Mesendoderm (in vitro differentiated cells): Measurements from ENCODE around the gene CDC42SE2.
A peak's percentile ranks its signal among the peaks of the same experiment; 100 is the strongest.

Experiments
- DNase-seq: peaks from one replicate; pipeline ENCODE4 v3.0.0; 2013
- H2AK5ac ChIP-seq: 2 replicates; pipeline ENCODE4 v1.6.1; 2013; ENCODE audit warnings: low read length, inconsistent platforms
- H2BK120ac ChIP-seq: 2 replicates; pipeline ENCODE4 v1.6.1; 2013; ENCODE audit warnings: low read depth, mild to moderate bottlenecking, low read length, moderate library complexity, mixed read lengths
- H2BK15ac ChIP-seq: replicated peaks from 2 replicates; pipeline ENCODE4 v1.6.1; 2013; ENCODE audit warnings: low read depth, mild to moderate bottlenecking, moderate library complexity
- H2BK5ac ChIP-seq: 2 replicates; pipeline ENCODE4 v1.6.1; 2013; ENCODE audit warnings: low read length, inconsistent platforms
- H3K18ac ChIP-seq: 2 replicates; pipeline ENCODE4 v1.6.1; 2013; ENCODE audit warnings: mild to moderate bottlenecking, low read length, mixed read lengths
- H3K23ac ChIP-seq: one replicate; pipeline ENCODE4 v1.6.1; 2013; ENCODE audit warnings: low read length
- H3K27ac ChIP-seq: 2 replicates; pipeline ENCODE4 v1.5.1; 2013; ENCODE audit warnings: low read depth, mild to moderate bottlenecking, inconsistent platforms, low read length, moderate library complexity
- H3K27me3 ChIP-seq: 2 replicates; pipeline ENCODE4 v1.6.1; 2013; ENCODE audit warnings: low read length, control low read depth, mild to moderate bottlenecking, inconsistent platforms; ENCODE audit not compliant: insufficient read depth, poor library complexity
- H3K36me3 ChIP-seq: 2 replicates; pipeline ENCODE4 v1.6.1; 2013; ENCODE audit warnings: low read length, inconsistent platforms; ENCODE audit not compliant: control insufficient read depth, insufficient read depth
- H3K4ac ChIP-seq: one replicate; pipeline ENCODE4 v1.6.1; 2013; ENCODE audit warnings: low read depth, mild to moderate bottlenecking, low read length, moderate library complexity
- H3K4me1 ChIP-seq: 2 replicates; pipeline ENCODE4 v1.6.1; 2013; ENCODE audit warnings: low read depth, low read length, inconsistent platforms; ENCODE audit not compliant: control insufficient read depth
- H3K4me2 ChIP-seq: 2 replicates; pipeline ENCODE4 v1.6.1; 2013; ENCODE audit warnings: low read length
- H3K4me3 ChIP-seq: 2 replicates; pipeline ENCODE4 v1.5.1; 2013; ENCODE audit warnings: mild to moderate bottlenecking, low read length
- H3K56ac ChIP-seq: one replicate; pipeline ENCODE4 v1.6.1; 2013; ENCODE audit warnings: low read length
- H3K79me1 ChIP-seq: 2 replicates; pipeline ENCODE4 v1.6.1; 2013; ENCODE audit warnings: low read length, inconsistent platforms
- H3K79me2 ChIP-seq: 2 replicates; pipeline ENCODE4 v1.6.1; 2013; ENCODE audit warnings: mild to moderate bottlenecking, low read length; ENCODE audit not compliant: control insufficient read depth, insufficient read depth
- H3K9ac ChIP-seq: 2 replicates; pipeline ENCODE4 v1.6.1; 2013; ENCODE audit warnings: low read length, inconsistent platforms
- H4K5ac ChIP-seq: one replicate; pipeline ENCODE4 v1.6.1; 2013; ENCODE audit warnings: low read length
- H4K8ac ChIP-seq: one replicate; pipeline ENCODE4 v1.6.1; 2013; ENCODE audit warnings: low read depth, mild to moderate bottlenecking, control low read depth, low read length, moderate library complexity
- WGBS: extraction: QIAGEN DNeasy Blood & Tissue Kit; methylation state at CpG from one replicate; pipeline ENCODE4 v1.1.7; 2013; ENCODE audit warnings: low lambda C conversion rate, missing lambda C conversion rate; ENCODE audit not compliant: insufficient coverage; ENCODE audit errors: extremely low coverage; 5-methylcytosine and 5-hydroxymethylcytosine counted together

CDC42SE2 gene

DNA sequence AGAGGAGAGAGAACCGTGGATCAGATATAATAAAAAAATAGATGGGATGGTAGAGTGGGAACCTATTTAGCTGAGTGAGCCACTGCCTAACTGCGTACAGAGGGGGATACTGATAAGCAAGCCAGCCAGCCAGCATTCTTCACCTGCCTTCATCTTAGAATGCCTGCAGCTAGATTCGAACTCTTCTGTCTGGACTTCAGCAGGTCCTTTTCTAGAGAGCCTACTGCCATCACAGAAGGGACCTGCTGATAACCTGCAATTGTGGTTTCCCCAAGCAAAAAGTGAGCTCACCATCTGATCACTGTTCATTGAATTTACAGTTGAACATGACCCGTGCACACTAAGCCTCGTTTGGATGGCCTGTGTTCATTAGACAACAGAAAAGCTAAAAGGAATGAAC lies 109.4 kb downstream of the CDC42SE2 start:
- Histone ChIP-seq H3K27ac (no peak overlapping the region), H3K23ac (no peak overlapping the region), H3K18ac (no peak overlapping the region), H3K4ac (no peak overlapping the region), H3K56ac (no peak overlapping the region), H2BK15ac (no peak overlapping the region), H2AK5ac (no peak overlapping the region), H3K79me2 (no peaks in the 10 kb centered on the region), H3K4me2 (no peak overlapping the region), H3K27me3 (no peaks in the 10 kb centered on the region), H3K4me1 (no peaks in the 10 kb centered on the region), H4K5ac (no peak overlapping the region), H3K79me1 (peaks cover 2% of the 10 kb centered on the region), H2BK5ac (no peak overlapping the region), H3K9ac (no peak overlapping the region), H3K4me3 (no peak overlapping the region), H3K36me3 (no peaks in the 10 kb centered on the region), H4K8ac (no peak overlapping the region), H2BK120ac (no peak overlapping the region)
- no CpG with 5 or more reads among the region's 5 CpGs for WGBS
- DNase-seq = peak; percentile 5

DNA sequence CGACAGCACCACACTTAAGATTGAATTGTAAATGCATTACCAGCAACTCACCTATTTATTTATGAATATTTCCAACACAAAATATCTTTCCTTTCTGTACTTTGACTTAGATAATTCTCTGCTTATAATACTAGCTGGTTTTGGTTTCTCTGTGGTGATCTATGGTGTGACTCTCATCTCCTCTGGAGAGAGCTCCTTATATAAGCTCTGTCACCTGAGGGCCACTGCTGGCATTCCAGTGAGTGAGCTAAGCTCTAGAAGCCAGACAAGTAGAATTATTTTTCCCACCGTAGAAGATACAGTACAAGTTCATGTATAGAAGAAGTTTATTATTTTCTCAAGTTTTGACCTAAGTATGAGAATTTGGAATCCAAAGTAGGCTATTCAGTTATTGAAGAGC lies 111.5 kb downstream of the CDC42SE2 start:
- Histone ChIP-seq H3K4me1 (no peaks in the 10 kb centered on the region), H3K27me3 (no peaks in the 10 kb centered on the region), H3K79me2 (no peaks in the 10 kb centered on the region), H3K79me1 (peaks cover 2% of the 10 kb centered on the region), H3K18ac (no peak overlapping the region), H3K4me3 (no peak overlapping the region), H2BK15ac (no peak overlapping the region), H3K36me3 (no peaks in the 10 kb centered on the region), H3K9ac (no peak overlapping the region), H3K56ac (no peak overlapping the region), H2AK5ac (no peak overlapping the region), H3K4me2 (no peak overlapping the region), H3K23ac (no peak overlapping the region), H4K5ac (no peak overlapping the region), H2BK120ac (no peak overlapping the region), H2BK5ac (no peak overlapping the region), H4K8ac (no peak overlapping the region), H3K27ac (no peak overlapping the region), H3K4ac (no peak overlapping the region)
- no peak for DNase-seq
- WGBS = no CpG with 5 or more reads among the region's 2 CpGs

DNA sequence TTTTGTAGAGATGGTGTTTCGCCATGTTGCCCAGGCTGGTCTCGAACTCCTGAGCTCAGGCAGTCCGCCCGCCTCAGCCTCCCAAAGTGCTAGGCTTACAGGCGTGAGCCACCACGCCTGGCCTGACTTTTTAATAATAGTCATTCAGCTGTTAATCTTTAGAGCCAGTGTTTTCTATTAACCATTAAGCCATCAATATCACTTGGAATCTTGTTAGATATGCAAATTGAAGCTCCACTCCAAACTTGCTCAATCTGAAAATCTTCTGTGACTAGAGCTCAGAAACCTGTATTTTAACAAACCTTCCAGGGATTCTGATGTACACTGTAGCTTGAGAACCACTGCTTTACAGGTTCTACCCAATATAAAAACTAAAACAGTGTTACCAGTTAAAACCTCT lies 113.5 kb downstream of the CDC42SE2 start:
- Histone ChIP-seq H2BK5ac (no peak overlapping the region), H3K27me3 (no peaks in the 10 kb centered on the region), H4K8ac (no peak overlapping the region), H3K36me3 (no peaks in the 10 kb centered on the region), H2BK120ac (no peak overlapping the region), H3K4ac (no peak overlapping the region), H2BK15ac (no peak overlapping the region), H3K23ac (no peak overlapping the region), H3K27ac (no peak overlapping the region), H3K4me3 (no peak overlapping the region), H3K4me2 (no peak overlapping the region), H3K9ac (no peak overlapping the region), H3K79me2 (no peaks in the 10 kb centered on the region), H3K4me1 (no peaks in the 10 kb centered on the region), H3K79me1 (peaks cover 2% of the 10 kb centered on the region), H2AK5ac (no peak overlapping the region), H4K5ac (no peak overlapping the region), H3K56ac (no peak overlapping the region), H3K18ac (no peak overlapping the region)
- no CpG with 5 or more reads among the region's 6 CpGs for WGBS
- no peak for DNase-seq

DNA sequence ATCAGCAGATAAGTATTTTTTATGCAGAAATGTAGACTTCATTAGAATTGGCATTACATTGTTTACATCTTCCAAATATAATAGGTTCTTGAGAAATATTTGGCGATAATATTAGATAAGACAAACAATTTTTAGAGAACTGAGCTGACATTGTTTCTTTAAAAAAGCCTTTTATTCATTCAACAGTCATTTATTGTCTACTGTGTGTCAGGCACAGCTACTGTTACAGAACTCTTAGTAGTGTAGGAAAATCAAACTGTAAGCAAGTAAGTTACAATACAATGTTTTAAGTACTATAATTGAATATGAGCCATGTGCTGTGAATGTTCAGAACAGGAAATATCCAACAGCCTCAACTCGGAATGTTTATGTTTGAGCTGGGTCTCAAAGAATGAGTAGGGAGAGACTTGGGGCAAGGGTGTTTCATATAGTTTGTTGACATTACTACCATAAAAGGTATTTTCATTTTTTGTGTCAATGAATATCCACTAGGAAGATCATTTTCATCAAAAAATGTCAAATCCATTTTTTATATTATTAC lies 114.0 kb downstream of the CDC42SE2 start:
- no peak overlapping the region for H3K9ac ChIP-seq
- H3K27ac ChIP-seq = no peak overlapping the region
- no peak overlapping the region for H3K4me3 ChIP-seq
- no CpG with 5 or more reads among the region's 2 CpGs for WGBS
- no peaks in the 10 kb centered on the region for H3K36me3 ChIP-seq
- H2BK5ac ChIP-seq = no peak overlapping the region
- no peak overlapping the region for H3K56ac ChIP-seq
- no peak overlapping the region for H3K18ac ChIP-seq
- peaks cover 2% of the 10 kb centered on the region for H3K79me1 ChIP-seq
- no peak overlapping the region for H3K4me2 ChIP-seq
- no peak overlapping the region for H4K5ac ChIP-seq
- no peak overlapping the region for H2BK120ac ChIP-seq
- H2BK15ac ChIP-seq = no peak overlapping the region
- no peaks in the 10 kb centered on the region for H3K79me2 ChIP-seq
- H3K4ac ChIP-seq = no peak overlapping the region
- DNase-seq = no peak
- no peak overlapping the region for H3K23ac ChIP-seq
- no peaks in the 10 kb centered on the region for H3K27me3 ChIP-seq
- no peak overlapping the region for H4K8ac ChIP-seq
- no peaks in the 10 kb centered on the region for H3K4me1 ChIP-seq
- H2AK5ac ChIP-seq = no peak overlapping the region

DNA sequence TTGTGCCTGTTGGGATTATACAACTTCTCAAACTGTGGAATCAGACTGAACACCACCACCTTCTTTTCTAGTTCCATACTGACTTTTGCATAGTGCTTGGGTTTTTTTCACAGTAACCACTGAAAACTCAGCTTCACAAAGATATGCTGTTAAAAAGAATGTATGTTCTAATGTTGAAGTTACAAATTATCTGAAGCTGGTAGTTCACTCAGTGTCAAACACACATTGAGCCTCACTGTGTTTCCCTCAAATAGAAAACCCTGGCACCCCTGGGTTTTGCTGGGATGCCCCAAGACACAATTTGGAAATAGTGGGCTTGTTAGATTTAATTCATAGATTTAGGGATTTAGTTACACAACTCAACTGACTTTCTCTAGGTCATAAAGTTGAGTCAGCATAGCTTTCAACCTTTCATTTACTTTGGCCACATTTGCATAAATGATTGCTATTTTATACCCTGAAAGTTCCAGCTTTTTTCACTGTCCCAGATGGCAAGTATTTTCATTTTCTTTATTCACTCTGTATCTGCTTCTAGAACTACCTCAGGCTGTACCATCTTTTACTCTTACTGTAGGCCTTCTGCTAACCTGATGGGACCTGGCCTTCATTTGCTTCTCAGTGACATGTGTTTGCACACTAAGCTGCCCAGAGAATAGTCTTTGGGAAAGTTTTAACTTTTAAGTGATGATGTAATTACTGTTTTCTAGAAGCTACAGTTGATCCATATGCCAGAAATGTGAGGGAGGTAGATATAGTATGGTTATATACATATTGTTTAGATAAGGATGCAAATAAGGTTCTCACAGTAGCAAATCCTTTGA lies 115.1 kb downstream of the CDC42SE2 start:
- H3K79me2 ChIP-seq = no peaks in the 10 kb centered on the region
- peaks cover 2% of the 10 kb centered on the region for H3K79me1 ChIP-seq
- no peaks in the 10 kb centered on the region for H3K4me1 ChIP-seq
- H3K56ac ChIP-seq = no peak overlapping the region
- H3K4me3 ChIP-seq = no peak overlapping the region
- H2AK5ac ChIP-seq = no peak overlapping the region
- H2BK15ac ChIP-seq = no peak overlapping the region
- no peak overlapping the region for H4K5ac ChIP-seq
- H2BK120ac ChIP-seq = no peak overlapping the region
- no peak overlapping the region for H3K4me2 ChIP-seq
- no peak overlapping the region for H4K8ac ChIP-seq
- no peak overlapping the region for H3K27ac ChIP-seq
- DNase-seq = no peak
- H3K18ac ChIP-seq = no peak overlapping the region
- no peak overlapping the region for H3K9ac ChIP-seq
- H3K4ac ChIP-seq = no peak overlapping the region
- no peak overlapping the region for H3K23ac ChIP-seq
- no peaks in the 10 kb centered on the region for H3K36me3 ChIP-seq
- H3K27me3 ChIP-seq = no peaks in the 10 kb centered on the region
- H2BK5ac ChIP-seq = no peak overlapping the region

DNA sequence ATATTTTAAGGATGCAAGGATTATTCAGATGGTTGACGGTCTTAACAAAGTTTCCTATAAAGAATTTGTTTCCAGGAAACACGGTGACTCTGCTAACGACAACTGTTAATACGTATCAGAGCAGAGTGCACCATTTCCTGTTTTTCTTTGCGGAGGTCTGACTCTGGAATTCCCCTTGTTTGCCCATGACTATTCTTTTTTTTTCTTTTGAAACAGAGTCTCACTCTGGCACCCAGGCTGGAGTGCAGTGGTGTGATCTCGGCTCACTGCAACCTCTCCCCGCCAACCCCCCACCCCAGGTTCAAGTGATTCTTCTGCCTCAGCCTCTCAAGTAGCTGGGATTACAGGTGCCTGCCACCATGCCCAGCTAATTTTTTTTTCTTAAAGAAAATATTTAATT lies 115.9 kb downstream of the CDC42SE2 start:
- Histone ChIP-seq H3K27me3 (no peaks in the 10 kb centered on the region), H3K23ac (no peak overlapping the region), H2AK5ac (no peak overlapping the region), H3K27ac (no peak overlapping the region), H3K4me3 (no peak overlapping the region), H3K79me2 (no peaks in the 10 kb centered on the region), H2BK120ac (no peak overlapping the region), H3K4ac (no peak overlapping the region), H2BK5ac (no peak overlapping the region), H3K18ac (no peak overlapping the region), H3K36me3 (no peaks in the 10 kb centered on the region), H3K79me1 (peaks cover 2% of the 10 kb centered on the region), H3K4me1 (no peaks in the 10 kb centered on the region), H4K5ac (no peak overlapping the region), H4K8ac (no peak overlapping the region), H3K56ac (no peak overlapping the region), H2BK15ac (no peak overlapping the region), H3K9ac (no peak overlapping the region), H3K4me2 (no peak overlapping the region)
- no CpG with 5 or more reads among the region's 7 CpGs for WGBS
- no peak for DNase-seq
